HepG2 (cell line): ENCODE data around the gene ALPL. TPM values are rescaled to one million over a fixed set of nuclear protein-coding genes. Genes with fewer than 3 reads are reported as not detected.

Experiments
- AGO2 ChIP-seq: fragments of 200-400 bp; formaldehyde crosslinking; optimal IDR thresholded peaks from 2 replicates; pipeline ENCODE3; 2017; ENCODE audit warnings: mild to moderate bottlenecking, low read depth, low read length, moderate library complexity
- ARHGAP35 ChIP-seq: sonication (generic); formaldehyde crosslinking; IDR thresholded peaks from 2 replicates; pipeline ENCODE4 v1.9.0; 2022; ENCODE audit warnings: mild to moderate bottlenecking, inconsistent platforms, moderate library complexity, missing genetic modification reagents, borderline replicate concordance
- GPN1 ChIP-seq: sonication (generic); formaldehyde crosslinking; IDR thresholded peaks from 2 replicates; pipeline ENCODE4 v1.5.1; 2020; ENCODE audit warnings: missing genetic modification reagents, borderline replicate concordance
- HDAC6 ChIP-seq: fragments of 200-600 bp; sonication (generic); IDR thresholded peaks from 2 replicates; pipeline ENCODE4 v1.7.0; 2017; ENCODE audit warnings: mild to moderate bottlenecking, antibody characterized with exemption, low read length, low read depth
- KLF9 ChIP-seq: IDR thresholded peaks from 2 replicates; pipeline ENCODE4 v1.6.1; 2016; ENCODE audit warnings: low read depth
- MEIS1 ChIP-seq: sonication (generic); formaldehyde crosslinking; IDR thresholded peaks from 2 replicates; pipeline ENCODE4 v1.9.0; 2021; ENCODE audit warnings: mild to moderate bottlenecking, missing genetic modification reagents, moderate library complexity, borderline replicate concordance
- NFKBIZ ChIP-seq: IDR thresholded peaks from 2 replicates; pipeline ENCODE4 v1.6.1; 2018; ENCODE audit warnings: missing genetic modification reagents, missing compliant biosample characterization
- SMAD3 ChIP-seq: sonication (generic); formaldehyde crosslinking; IDR thresholded peaks from 2 replicates; pipeline ENCODE4 v1.4.0; 2020; ENCODE audit warnings: missing genetic modification reagents
- XRCC5 ChIP-seq: fragments of 200-400 bp; formaldehyde crosslinking; optimal IDR thresholded peaks from 2 replicates; pipeline ENCODE3; 2017; ENCODE audit warnings: mild to moderate bottlenecking, low read length
- ZBTB34 ChIP-seq: sonication (generic); formaldehyde crosslinking; IDR thresholded peaks from 2 replicates; pipeline ENCODE4 v1.8.0; 2022; ENCODE audit warnings: mild to moderate bottlenecking, missing genetic modification reagents
- ZC3H13 ChIP-seq: sonication (generic); formaldehyde crosslinking; IDR thresholded peaks from 2 replicates; pipeline ENCODE4 v1.8.1; 2023; ENCODE audit warnings: mild to moderate bottlenecking, missing genetic modification reagents, moderate library complexity
- ZFP90 ChIP-seq: sonication (generic); formaldehyde crosslinking; IDR thresholded peaks from 2 replicates; pipeline ENCODE4 v1.8.0; 2022; ENCODE audit warnings: missing genetic modification reagents, mild to moderate bottlenecking, inconsistent platforms, borderline replicate concordance
- ZNF282 ChIP-seq: fragments of 450-650 bp; IDR thresholded peaks from 2 replicates; pipeline ENCODE4 v1.6.1; 2018; ENCODE audit not compliant: partially characterized antibody
- ZNF382 ChIP-seq: sonication (generic); formaldehyde crosslinking; IDR thresholded peaks from 2 replicates; pipeline ENCODE4 v1.5.0; 2020; ENCODE audit warnings: missing genetic modification reagents, mild to moderate bottlenecking, borderline replicate concordance
- ZNF557 ChIP-seq: sonication (generic); formaldehyde crosslinking; IDR thresholded peaks from 2 replicates; pipeline ENCODE4 v1.4.0; 2020; ENCODE audit warnings: missing genetic modification reagents
- ZNF580 ChIP-seq: IDR thresholded peaks from 2 replicates; pipeline ENCODE4 v1.6.1; 2016; ENCODE audit warnings: low read depth, borderline replicate concordance
- ZNF597 ChIP-seq: sonication (generic); formaldehyde crosslinking; IDR thresholded peaks from 2 replicates; pipeline ENCODE4 v1.5.0; 2020; ENCODE audit warnings: missing genetic modification reagents
- ZNF670 ChIP-seq: sonication (generic); formaldehyde crosslinking; IDR thresholded peaks from 2 replicates; pipeline ENCODE4 v1.8.0; 2022; ENCODE audit warnings: mild to moderate bottlenecking, missing genetic modification reagents, borderline replicate concordance
- ZNF772 ChIP-seq: sonication (generic); formaldehyde crosslinking; IDR thresholded peaks from 2 replicates; pipeline ENCODE4 v1.5.0; 2020; ENCODE audit warnings: mild to moderate bottlenecking, missing genetic modification reagents
- ZNF780A ChIP-seq: sonication (generic); formaldehyde crosslinking; IDR thresholded peaks from 2 replicates; pipeline ENCODE4 v1.8.0; 2022; ENCODE audit warnings: mild to moderate bottlenecking, missing genetic modification reagents, moderate library complexity
- polyA plus RNA-seq, 8 experiments: library from polyadenylated mRNA; depleted of rRNA in 3 of 8; stranded (reverse) in 7 of 8; unstranded in 1 of 8; fragments of >200 nt; fragmentation: Illumina TruSeq in 4 of 8; extraction: Trizol in 4 of 8; gene quantifications; 2 replicates each; pipeline versions ENCODE4 v1.2.1 to v1.2.3, GENCODE V29; 2011 to 2016; ENCODE audit warnings: low read depth in 4 of 8, missing spikeins in 1 of 8, mixed read lengths in 1 of 8; ENCODE audit not compliant: insufficient read depth in 1 of 8
- total RNA-seq, 5 experiments: library from RNA; depleted of rRNA; stranded (reverse); fragments of >200 nt; fragmentation: Illumina TruSeq; extraction: Trizol; gene quantifications; 2 replicates each; pipeline ENCODE4 v1.2.3, GENCODE V29; 2016; ENCODE audit warnings: low read depth in 1 of 5
- TF ChIP-seq, protein P1 (sequence below): sonication (generic); formaldehyde crosslinking; IDR thresholded peaks from 2 replicates; pipeline ENCODE4 v1.8.0; 2022; ENCODE audit warnings: missing genetic modification reagents, mild to moderate bottlenecking, inconsistent platforms, borderline replicate concordance
- TF ChIP-seq, protein P2 (sequence below): sonication (generic); formaldehyde crosslinking; IDR thresholded peaks from 2 replicates; pipeline ENCODE4 v1.5.1; 2020; ENCODE audit warnings: mild to moderate bottlenecking, missing genetic modification reagents, moderate library complexity
- TF ChIP-seq, protein P3 (sequence below): sonication (generic); formaldehyde crosslinking; IDR thresholded peaks from 2 replicates; pipeline ENCODE4 v1.5.0; 2020; ENCODE audit warnings: mild to moderate bottlenecking, missing genetic modification reagents

Gene ALPL
- total and polyA plus RNA-seq, 2 of the 13 experiments (the other 11 are each of a cell fraction or from before 2014, with no cell fraction given): 0.12 TPM; not detected in 1

DNA sequence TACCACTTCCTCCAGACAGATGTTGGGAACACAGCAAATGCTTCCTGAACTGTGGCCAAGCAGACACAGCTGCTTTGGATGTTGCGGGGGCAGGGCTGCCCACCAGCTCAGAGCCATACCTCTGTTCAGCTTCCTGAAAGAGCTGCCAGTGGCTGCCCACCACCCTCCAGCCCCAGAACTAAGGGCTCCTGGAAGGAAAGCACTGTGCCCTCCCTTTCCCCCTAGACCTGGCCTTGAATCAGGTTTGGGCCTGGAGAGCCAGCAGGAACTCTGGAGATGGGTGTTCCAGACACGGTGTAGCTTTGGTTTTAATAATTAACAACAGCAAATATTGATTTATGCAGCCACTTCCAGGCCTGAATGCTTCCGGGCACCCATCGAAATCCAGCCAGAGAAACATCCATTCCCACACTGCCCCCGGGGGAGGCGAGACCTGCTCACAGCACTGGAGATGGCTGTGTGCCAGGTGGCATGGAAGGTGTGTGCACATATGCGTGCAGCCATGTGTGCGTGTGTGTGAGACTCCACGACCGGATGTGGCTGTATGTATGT, 114.3 kb downstream of the ALPL start (continued):
- TF ChIP-seq, protein P1, sequence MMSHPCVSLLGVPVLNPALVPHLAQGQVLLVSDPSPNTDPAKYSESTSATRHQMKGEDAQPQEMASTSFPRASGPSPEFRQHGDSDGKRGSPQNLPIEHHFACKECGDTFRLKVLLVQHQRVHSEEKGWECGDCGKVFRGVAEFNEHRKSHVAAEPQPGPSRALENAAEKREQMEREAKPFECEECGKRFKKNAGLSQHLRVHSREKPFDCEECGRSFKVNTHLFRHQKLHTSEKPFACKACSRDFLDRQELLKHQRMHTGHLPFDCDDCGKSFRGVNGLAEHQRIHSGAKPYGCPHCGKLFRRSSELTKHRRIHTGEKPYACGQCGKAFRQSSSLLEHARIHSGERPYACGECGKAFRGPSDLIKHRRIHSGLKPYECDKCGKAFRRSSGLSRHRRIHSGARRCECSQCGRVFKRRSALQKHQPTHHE: peak; percentile 78; the same call in 1 of the 2 replicates
- TF ChIP-seq ZFP90 (CRISPR knock-in tag): no peak
- TF ChIP-seq ZNF597: no peak
- TF ChIP-seq ZNF382: no peak
- TF ChIP-seq, protein P2, sequence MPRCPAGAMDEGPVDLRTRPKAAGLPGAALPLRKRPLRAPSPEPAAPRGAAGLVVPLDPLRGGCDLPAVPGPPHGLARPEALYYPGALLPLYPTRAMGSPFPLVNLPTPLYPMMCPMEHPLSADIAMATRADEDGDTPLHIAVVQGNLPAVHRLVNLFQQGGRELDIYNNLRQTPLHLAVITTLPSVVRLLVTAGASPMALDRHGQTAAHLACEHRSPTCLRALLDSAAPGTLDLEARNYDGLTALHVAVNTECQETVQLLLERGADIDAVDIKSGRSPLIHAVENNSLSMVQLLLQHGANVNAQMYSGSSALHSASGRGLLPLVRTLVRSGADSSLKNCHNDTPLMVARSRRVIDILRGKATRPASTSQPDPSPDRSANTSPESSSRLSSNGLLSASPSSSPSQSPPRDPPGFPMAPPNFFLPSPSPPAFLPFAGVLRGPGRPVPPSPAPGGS (CRISPR knock-in tag): no peak
- no peak for TF ChIP-seq NFKBIZ (CRISPR knock-in tag)
- TF ChIP-seq SMAD3 (CRISPR knock-in tag): peak; percentile 62; the same call in 1 of the 2 replicates
- TF ChIP-seq ZNF557 (CRISPR knock-in tag): no peak
- TF ChIP-seq ZNF670: no peak
- TF ChIP-seq XRCC5: peak; percentile 46
- TF ChIP-seq ARHGAP35: no peak
- TF ChIP-seq ZC3H13 (CRISPR knock-in tag): no peak
- no peak for TF ChIP-seq AGO2
- TF ChIP-seq ZNF780A (CRISPR knock-in tag): no peak
- TF ChIP-seq HDAC6: no peak
- TF ChIP-seq, protein P3, sequence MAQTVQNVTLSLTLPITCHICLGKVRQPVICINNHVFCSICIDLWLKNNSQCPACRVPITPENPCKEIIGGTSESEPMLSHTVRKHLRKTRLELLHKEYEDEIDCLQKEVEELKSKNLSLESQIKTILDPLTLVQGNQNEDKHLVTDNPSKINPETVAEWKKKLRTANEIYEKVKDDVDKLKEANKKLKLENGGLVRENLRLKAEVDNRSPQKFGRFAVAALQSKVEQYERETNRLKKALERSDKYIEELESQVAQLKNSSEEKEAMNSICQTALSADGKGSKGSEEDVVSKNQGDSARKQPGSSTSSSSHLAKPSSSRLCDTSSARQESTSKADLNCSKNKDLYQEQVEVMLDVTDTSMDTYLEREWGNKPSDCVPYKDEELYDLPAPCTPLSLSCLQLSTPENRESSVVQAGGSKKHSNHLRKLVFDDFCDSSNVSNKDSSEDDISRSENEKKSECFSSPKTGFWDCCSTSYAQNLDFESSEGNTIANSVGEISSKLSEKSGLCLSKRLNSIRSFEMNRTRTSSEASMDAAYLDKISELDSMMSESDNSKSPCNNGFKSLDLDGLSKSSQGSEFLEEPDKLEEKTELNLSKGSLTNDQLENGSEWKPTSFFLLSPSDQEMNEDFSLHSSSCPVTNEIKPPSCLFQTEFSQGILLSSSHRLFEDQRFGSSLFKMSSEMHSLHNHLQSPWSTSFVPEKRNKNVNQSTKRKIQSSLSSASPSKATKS (CRISPR knock-in tag): no peak
- peak; percentile 61; the same call in 1 of the 2 replicates for TF ChIP-seq ZBTB34 (CRISPR knock-in tag)
- no peak for TF ChIP-seq MEIS1 (CRISPR knock-in tag)
- TF ChIP-seq ZNF282: no peak
- TF ChIP-seq ZNF772 (CRISPR knock-in tag): peak; percentile 75; the same call in 1 of the 2 replicates
- TF ChIP-seq ZNF580 (CRISPR knock-in tag): peak; percentile 58; the same call in 1 of the 2 replicates
- TF ChIP-seq KLF9 (CRISPR knock-in tag): no peak
- TF ChIP-seq GPN1: no peak
